ENCODE results near the gene BACH2.

BACH2 gene

DNA sequence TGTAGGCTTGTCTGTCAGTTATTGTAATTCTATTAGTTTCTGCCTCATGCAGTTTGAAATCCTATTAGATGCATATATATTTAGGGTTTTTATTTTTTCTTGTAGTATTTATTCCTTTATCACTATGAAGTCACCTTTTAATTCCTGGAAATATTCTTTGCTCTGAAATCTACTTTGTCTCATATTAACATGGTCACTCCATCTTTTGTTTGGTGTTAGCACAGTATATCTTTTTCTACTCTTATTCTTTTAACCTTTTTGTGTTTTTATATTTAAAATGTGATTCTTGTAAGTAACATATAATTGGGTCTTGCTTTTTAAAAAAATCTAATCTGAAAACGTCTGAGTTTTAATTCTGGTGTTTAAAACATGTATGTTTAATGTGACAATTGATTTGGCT, 280.8 kb downstream of the BACH2 start:
- no peak for DNase-seq

DNA sequence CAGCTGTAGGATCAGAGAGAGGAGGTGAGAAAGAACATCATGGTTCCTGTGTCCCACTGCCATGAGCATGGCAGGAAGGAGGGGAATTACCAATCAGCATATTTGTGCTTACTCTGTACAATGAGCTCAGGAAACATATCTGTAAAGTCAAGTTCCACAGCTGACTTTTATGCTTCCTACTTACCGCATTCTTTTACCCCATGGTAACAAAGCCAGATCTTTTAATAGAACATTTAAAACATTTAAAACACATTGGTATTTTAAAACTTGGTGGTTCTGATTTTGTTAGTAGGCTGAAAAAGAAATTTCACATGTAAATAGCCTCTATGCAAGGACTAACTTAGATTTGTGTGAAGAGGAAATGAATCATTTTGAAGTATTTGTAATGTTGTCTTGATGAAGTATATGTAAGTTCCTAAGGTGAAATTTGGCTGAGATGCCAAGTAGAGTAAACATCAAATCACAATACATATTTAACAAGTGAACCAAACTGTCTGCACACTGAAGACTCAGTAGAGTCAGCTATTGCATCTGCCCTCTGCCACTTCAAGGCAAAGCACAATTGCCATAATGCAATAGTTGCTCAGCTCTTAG, 287.6 kb downstream of the BACH2 start:
- DNase-seq = no peak

GRCh38 chr6:90008189-90008907, 288.3 kb downstream of the BACH2 start:
- DNase-seq = no peak

- no peak for DNase-seq
These were observed 291.4 kb downstream of the BACH2 start for GRCh38 chr6:90005048-90005827.

- no peak for DNase-seq
These were observed 292.1 kb downstream of the BACH2 start for GRCh38 chr6:90004511-90004910.

- DNase-seq = no peak
These were observed 292.7 kb downstream of the BACH2 start for GRCh38 chr6:90003941-90004340.

- DNase-seq = no peak
These were observed 293.4 kb downstream of the BACH2 start for GRCh38 chr6:90003069-90003795.

GRCh38 chr6:90000864-90001731, 295.5 kb downstream of the BACH2 start:
- DNase-seq = peak; percentile 23

- no peak for DNase-seq
These were observed 296.5 kb downstream of the BACH2 start for GRCh38 chr6:89999945-90000825.

DNA sequence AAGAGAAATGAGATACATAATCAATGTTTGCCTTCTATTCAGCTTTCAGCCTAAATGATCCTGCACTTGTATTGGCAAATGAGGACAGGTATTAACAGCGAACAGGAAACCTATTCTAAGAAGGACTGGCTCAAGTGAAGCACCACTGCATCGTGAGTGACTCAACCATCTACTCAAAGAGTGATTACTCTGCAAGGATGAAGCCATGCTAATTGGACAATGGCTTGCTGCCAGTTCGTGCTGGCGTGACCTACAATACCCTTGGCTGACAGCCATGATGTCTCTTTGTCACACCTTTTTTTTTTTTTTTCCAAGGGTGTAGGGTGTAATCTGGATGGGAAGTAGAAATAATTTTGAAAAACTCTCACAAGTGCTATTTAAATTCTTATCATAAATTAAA, 297.5 kb downstream of the BACH2 start:
- no peak for DNase-seq

GRCh38 chr6:89997456-89998445, 298.9 kb downstream of the BACH2 start:
- no peak for DNase-seq

GRCh38 chr6:89993411-89993810, 303.2 kb downstream of the BACH2 start:
- no peak for DNase-seq

DNA sequence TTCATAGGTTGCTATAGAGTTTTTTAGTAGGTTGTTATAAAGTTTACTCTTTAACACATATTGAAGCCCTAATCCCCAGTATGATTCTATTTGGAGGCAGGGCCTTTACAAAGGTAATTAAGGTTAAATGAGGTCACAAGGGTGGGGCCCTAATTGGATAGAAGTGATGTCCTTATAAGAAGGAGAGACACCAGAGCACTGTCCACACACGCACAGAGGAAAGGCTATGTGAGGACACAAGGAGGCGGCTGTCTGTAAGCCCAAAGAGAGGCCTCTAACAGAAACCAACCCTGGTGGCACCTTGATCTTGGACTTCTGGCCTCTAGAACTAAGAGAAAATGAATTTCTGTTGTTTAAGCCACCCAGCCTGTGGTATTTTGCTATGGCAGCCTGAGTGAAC, 303.8 kb downstream of the BACH2 start:
- no peak for DNase-seq

DNA sequence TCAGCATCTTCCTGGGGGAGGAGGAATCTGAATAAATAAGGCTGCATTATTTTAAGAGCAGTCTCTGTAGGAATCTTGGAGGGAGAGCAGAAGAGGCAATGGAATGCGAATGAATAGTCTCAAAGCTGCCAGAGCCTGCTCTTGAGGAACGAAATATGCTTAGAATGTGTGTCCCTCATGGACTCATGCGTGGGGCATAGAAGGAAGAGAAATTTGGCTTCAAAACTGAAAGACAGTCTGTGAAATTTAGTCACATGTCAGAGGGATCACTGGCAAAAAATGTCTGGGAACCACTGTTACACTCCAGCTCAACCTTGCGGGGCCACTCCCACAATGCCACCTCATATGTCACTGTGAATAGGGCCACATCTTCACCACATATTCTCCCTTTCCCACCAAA, 306.9 kb downstream of the BACH2 start:
- DNase-seq = no peak

DNA sequence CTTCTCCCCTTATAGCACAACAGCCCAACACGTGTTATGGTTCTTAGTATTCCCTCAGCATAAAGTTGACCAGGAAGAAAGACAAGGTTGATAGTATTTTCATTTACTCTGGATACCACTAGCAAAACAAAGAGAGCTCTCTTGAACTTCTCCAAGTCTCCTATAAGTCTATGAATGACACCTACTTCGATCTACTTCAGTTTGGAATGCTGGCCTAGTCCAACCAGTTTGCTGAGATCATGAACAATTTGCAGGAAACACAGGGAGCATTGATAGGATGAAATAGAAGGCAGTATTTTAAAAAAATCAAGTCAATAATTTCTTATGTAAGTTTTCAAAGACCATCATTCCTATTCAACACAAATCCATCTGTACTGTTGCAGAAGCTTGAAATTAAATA, 308.8 kb downstream of the BACH2 start:
- no peak for DNase-seq

DNA sequence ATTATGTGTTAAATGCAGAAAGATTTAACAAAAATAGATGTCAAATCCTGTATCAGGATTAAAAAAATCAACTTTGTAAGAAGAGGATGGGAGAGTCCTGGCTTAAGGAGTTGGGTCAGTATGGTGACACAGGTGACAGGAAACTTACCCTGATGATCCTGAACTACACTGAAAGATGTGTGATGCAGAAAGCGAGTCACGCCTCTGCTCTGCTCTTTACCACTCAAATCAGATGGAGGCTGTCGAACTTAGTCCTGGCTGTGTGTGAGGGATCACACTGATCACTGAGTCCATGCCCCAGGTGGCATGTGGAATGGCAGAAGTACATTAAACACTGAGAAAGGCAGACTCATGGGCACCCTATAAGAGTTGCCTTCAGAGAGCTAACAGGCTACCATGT, 309.5 kb downstream of the BACH2 start:
- DNase-seq = no peak

GRCh38 chr6:89986650-89987074, 310.0 kb downstream of the BACH2 start:
- no peak for DNase-seq

GRCh38 chr6:89985751-89986493, 310.7 kb downstream of the BACH2 start:
- no peak for DNase-seq

All from activated T-cell treated with anti-CD3 and anti-CD28 coated beads for 4 hours (primary cell).